ENCODE results near the gene FTCD. TPM values are rescaled to one million over a fixed set of nuclear protein-coding genes. Genes with fewer than 3 reads are reported as not detected.

The FTCD gene
- total and polyA plus RNA-seq, 2 of the 4 experiments (the other 2 are of a cell fraction), result 0.55 TPM; not detected in 1

- Histone ChIP-seq H2AK9ac (replicated peaks; ENCODE audit: low read depth, low read length, poor library complexity) (peak overlapping the region; percentile 35), H2AK5ac (ENCODE audit: low read depth, low read length) (no peak overlapping the region; the same call in 1 of the 2 replicates), H2BK120ac (ENCODE audit: low read depth, low read length) (no peak overlapping the region), H2BK5ac (ENCODE audit: low read depth, low read length, poor library complexity, severe bottlenecking) (no peak overlapping the region), H2BK15ac (ENCODE audit: low read depth, low read length) (no peak overlapping the region), H3K9me3 (ENCODE audit: control insufficient read depth, insufficient read depth, low read length) (no peaks in the 10 kb centered on the region), H3K23ac (ENCODE audit: low read depth, low read length) (no peak overlapping the region), H3K9ac (ENCODE audit: low read depth, low read length) (no peak overlapping the region), H3K9me1 (ENCODE audit: insufficient read depth, low read length) (0 out of 2 replicates have a peak, but pooled peaks cover 3% of the 10 kb centered on the region), H3K4me1 (ENCODE audit: control insufficient read depth, insufficient read depth, low read length) (peaks cover 2% of the 10 kb centered on the region), H3K4me3 (ENCODE audit: insufficient read depth, low read depth, low read length) (no peak overlapping the region), H3K14ac (replicated peaks; ENCODE audit: low read depth, low read length) (no peak overlapping the region), H4K20me1 (ENCODE audit: insufficient read depth, low read length) (no peaks in the 10 kb centered on the region), H4K91ac (ENCODE audit: insufficient read depth, low read depth, low read length) (no peak overlapping the region), H3K18ac (ENCODE audit: low read depth, low read length) (no peak overlapping the region), H2AFZ (replicated peaks; ENCODE audit: low read length, poor library complexity) (no peak overlapping the region), H2BK20ac (ENCODE audit: low read depth, low read length) (no peak overlapping the region), H3K79me1 (ENCODE audit: low read depth in 1 of 2, low read length in 2 of 2) (no peaks in the 10 kb centered on the region), H3K4me2 (ENCODE audit: low read depth, low read length) (no peak overlapping the region), H3K27ac (ENCODE audit: insufficient read depth, low read length) (no peak overlapping the region), H3K27me3 (ENCODE audit: control insufficient read depth, insufficient read depth, low read length) (no peaks in the 10 kb centered on the region), H3K36me3 (ENCODE audit: control insufficient read depth, insufficient read depth, low read length) (no peaks in the 10 kb centered on the region), H3K4ac (ENCODE audit: low read depth, low read length) (no peak overlapping the region), H3K56ac (ENCODE audit: extremely low read depth, insufficient read depth, low read length) (no peak overlapping the region), H4K5ac (ENCODE audit: low read depth, low read length) (no peak overlapping the region), H4K8ac (ENCODE audit: low read depth in 2 of 2, low read length in 2 of 2) (no peak overlapping the region)
- DNase-seq (no peak), ATAC-seq (ENCODE audit: low read depth) (no peak)
- ChIA-PET CTCF (interaction anchor here (0.5 to 1.7 kb wide), 3 partner anchors 9 to 52 kb away, joined by 3 to 13 read pairs (median 6); no protein-coding TSS in a partner anchor), POLR2A (ENCODE audit: unreplicated experiment) (no interaction called here)
- BruUV-seq (replicated peaks), result no TSS peak
- intact Hi-C loops (cut with micrococcal nuclease), result no loop called here
- 80% methylated on average over 23 of the region's 45 CpGs; no CpG with 5 or more reads in 1 of the 2 experiments for WGBS, 2 experiments (ENCODE audit: extremely low coverage in 2 of 2, insufficient read length in 1 of 2)
- in situ Hi-C loops (cut with MboI; ENCODE audit: low sequenced_read_pairs), result no loop called here
- dilution Hi-C loops (cut with HindIII; ENCODE audit: low sequenced_read_pairs, unreplicated experiment), result no loop called here
- TF ChIP-seq, protein P1, sequence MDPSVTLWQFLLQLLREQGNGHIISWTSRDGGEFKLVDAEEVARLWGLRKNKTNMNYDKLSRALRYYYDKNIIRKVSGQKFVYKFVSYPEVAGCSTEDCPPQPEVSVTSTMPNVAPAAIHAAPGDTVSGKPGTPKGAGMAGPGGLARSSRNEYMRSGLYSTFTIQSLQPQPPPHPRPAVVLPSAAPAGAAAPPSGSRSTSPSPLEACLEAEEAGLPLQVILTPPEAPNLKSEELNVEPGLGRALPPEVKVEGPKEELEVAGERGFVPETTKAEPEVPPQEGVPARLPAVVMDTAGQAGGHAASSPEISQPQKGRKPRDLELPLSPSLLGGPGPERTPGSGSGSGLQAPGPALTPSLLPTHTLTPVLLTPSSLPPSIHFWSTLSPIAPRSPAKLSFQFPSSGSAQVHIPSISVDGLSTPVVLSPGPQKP (IDR thresholded peaks at IDR 0.05; ENCODE audit: borderline replicate concordance, low read depth, low read length), result no peak
Measured at GRCh38 chr21:46151989-46152926, 3.1 kb downstream of the FTCD start.
